Liver (tissue), 9 donors: ENCODE data around the gene TRIM36. TPM values are rescaled to one million over a fixed set of nuclear protein-coding genes. Genes with fewer than 3 reads are reported as not detected.

Experiments
- DNase-seq: peaks from one replicate; pipeline ENCODE4 v3.0.0-alpha.2; 2017; ENCODE audit warnings: low spot score
- H3K27ac ChIP-seq, 2 donors: one replicate each; pipeline ENCODE4 v1.7.0; 2013; ENCODE audit warnings: inconsistent platforms in 2 of 2, low read length in 2 of 2, control low read depth in 1 of 2, low read depth in 1 of 2, mild to moderate bottlenecking in 1 of 2
- H3K27me3 ChIP-seq, 4 donors: one replicate each; pipeline versions ENCODE4 v1.6.1 to v1.7.0; 2013; ENCODE audit warnings: low read length in 3 of 4, inconsistent platforms in 1 of 4, mild to moderate bottlenecking in 1 of 4, moderate library complexity in 1 of 4; ENCODE audit not compliant: control insufficient read depth in 4 of 4, insufficient read depth in 4 of 4
- H3K36me3 ChIP-seq, 4 donors: one replicate each; pipeline versions ENCODE4 v1.6.1 to v1.7.0; 2013; ENCODE audit warnings: low read length in 3 of 4, mild to moderate bottlenecking in 3 of 4, low read depth in 1 of 4, moderate library complexity in 1 of 4; ENCODE audit not compliant: control insufficient read depth in 4 of 4, insufficient read depth in 3 of 4
- H3K4me1 ChIP-seq, 4 donors: one replicate each; pipeline versions ENCODE4 v1.6.1 to v1.7.0; 2013; ENCODE audit warnings: low read length in 3 of 4, mild to moderate bottlenecking in 3 of 4, moderate library complexity in 1 of 4; ENCODE audit not compliant: control insufficient read depth in 4 of 4, insufficient read depth in 4 of 4
- H3K4me3 ChIP-seq, 3 donors: one replicate each; pipeline versions ENCODE4 v1.6.1 to v1.7.0; 2013; ENCODE audit warnings: low read length in 3 of 3, control low read depth in 1 of 3, low read depth in 1 of 3, mild to moderate bottlenecking in 1 of 3
- H3K9ac ChIP-seq, 2 donors: one replicate each; pipeline ENCODE4 v1.7.0; 2013; ENCODE audit warnings: low read length in 2 of 2, mild to moderate bottlenecking in 2 of 2, moderate library complexity in 2 of 2, control low read depth in 1 of 2, low read depth in 1 of 2
- H3K9me3 ChIP-seq, 4 donors: one replicate each; pipeline versions ENCODE4 v1.6.1 to v1.7.0; 2013; ENCODE audit warnings: low read length in 3 of 4; ENCODE audit not compliant: control insufficient read depth in 4 of 4
- ATF3 ChIP-seq: IDR thresholded peaks from 2 replicates; pipeline ENCODE4 v1.6.1; 2016; ENCODE audit warnings: antibody characterized with exemption
- CTCF ChIP-seq: fragments of 150-350 bp; IDR thresholded peaks from 2 replicates; pipeline ENCODE4 v1.5.1; 2017; ENCODE audit warnings: improper control_type of control experiment, low read depth, low read length; ENCODE audit not compliant: missing input control
- EGR1 ChIP-seq, 2 donors: IDR thresholded peaks; 2 replicates each; pipeline ENCODE4 v1.6.1; 2016 to 2018; ENCODE audit warnings: antibody characterized with exemption in 2 of 2, low read depth in 2 of 2
- HNF4A ChIP-seq, 2 donors: conservative IDR thresholded peaks; 2 replicates each; pipeline ENCODE4 v1.6.1; 2016; ENCODE audit warnings: antibody characterized with exemption in 2 of 2, mild to moderate bottlenecking in 2 of 2
- HNF4G ChIP-seq: IDR thresholded peaks from 2 replicates; pipeline ENCODE4 v1.6.1; 2016; ENCODE audit warnings: antibody characterized with exemption
- JUND ChIP-seq, 2 donors: IDR thresholded peaks; 2 replicates each; pipeline ENCODE4 v1.6.1; 2016; ENCODE audit warnings: antibody characterized with exemption in 2 of 2
- RAD21 ChIP-seq, 2 donors: IDR thresholded peaks; 2 replicates each; pipeline ENCODE4 v1.6.1; 2016; ENCODE audit warnings: antibody characterized with exemption in 2 of 2, mild to moderate bottlenecking in 2 of 2
- REST ChIP-seq: IDR thresholded peaks from 2 replicates; pipeline ENCODE4 v1.6.1; 2016; ENCODE audit warnings: antibody characterized with exemption, mild to moderate bottlenecking
- RXRA ChIP-seq, 2 donors: IDR thresholded peaks; 2 replicates each; pipeline ENCODE4 v1.6.1; 2017 to 2018; ENCODE audit warnings: antibody characterized with exemption in 2 of 2, mild to moderate bottlenecking in 1 of 2
- SP1 ChIP-seq: IDR thresholded peaks from 2 replicates; pipeline ENCODE4 v1.6.1; 2018; ENCODE audit warnings: antibody characterized with exemption, mild to moderate bottlenecking
- TAF1 ChIP-seq: conservative IDR thresholded peaks from 2 replicates; pipeline ENCODE4 v1.6.1; 2016; ENCODE audit warnings: antibody characterized with exemption, mild to moderate bottlenecking
- WGBS: extraction: QIAGEN DNeasy Blood & Tissue Kit; methylation state at CpG from one replicate; pipeline ENCODE4 v1.1.7; 2013; 5-methylcytosine and 5-hydroxymethylcytosine counted together
- polyA plus RNA-seq, 2 donors: library from polyadenylated mRNA; stranded (reverse) in 1 of 2; unstranded in 1 of 2; fragments of 200-250 nt in 1 of 2; fragments of >200 nt in 1 of 2; fragmentation: Nextera tagmentation in 1 of 2; extraction: Ambion mirVana in 1 of 2; gene quantifications; one replicate each; pipeline versions ENCODE4 v1.2.1 to v1.2.3, GENCODE V29; 2013 to 2015
- total RNA-seq, 2 donors: library from RNA; depleted of rRNA; stranded (reverse); fragments of >200 nt; gene quantifications; one replicate each; pipeline ENCODE4 v1.2.3, GENCODE V29; 2014
- donor health status: healthy.
- donor health status: healthy.
- donor health status: healthy.
- donor health status: healthy.
- donor health status: healthy.

Gene TRIM36
- total and polyA plus RNA-seq, 4 donors: 0.16 to 0.47 (median 0.22) TPM

- no peak for TF ChIP-seq REST
Observed at GRCh38 chr5:115151208-115151805, 18.4 kb downstream of the TRIM36 start (continued).

GRCh38 chr5:115150512-115150911 lies 19.2 kb downstream of the TRIM36 start:
- no peaks in the 10 kb centered on the region for H3K36me3 ChIP-seq
- H3K4me3 ChIP-seq: no peak overlapping the region
- 84% methylated on average over 5 of the region's 5 CpGs for WGBS
- no peaks in the 10 kb centered on the region for H3K9me3 ChIP-seq
- H3K27me3 ChIP-seq: no peaks in the 10 kb centered on the region
- H3K4me1 ChIP-seq: no peaks in the 10 kb centered on the region
- TF ChIP-seq HNF4G: no peak
- H3K27ac ChIP-seq: no peak overlapping the region
- DNase-seq: no peak
- no peak overlapping the region for H3K9ac ChIP-seq

- no peak for DNase-seq
- H3K27me3 ChIP-seq: no peaks in the 10 kb centered on the region
- H3K36me3 ChIP-seq: no peaks in the 10 kb centered on the region
- TF ChIP-seq CTCF (no peak), TAF1 (no peak), HNF4A (conservative IDR thresholded peaks at IDR 0.05) (no peak), RAD21 (IDR thresholded peaks at IDR 0.05) (no peak), EGR1 (IDR thresholded peaks at IDR 0.05; ENCODE audit: low read depth in 2 of 2) (no peak), JUND (IDR thresholded peaks at IDR 0.05) (no peak), HNF4G (no peak), SP1 (no peak), RXRA (IDR thresholded peaks at IDR 0.05) (no peak), ATF3 (no peak)
- H3K27ac ChIP-seq: no peak overlapping the region
- no peaks in the 10 kb centered on the region for H3K9me3 ChIP-seq
- WGBS: 57% methylated on average over 5 of the region's 5 CpGs
- H3K4me3 ChIP-seq: no peak overlapping the region
- no peaks in the 10 kb centered on the region for H3K4me1 ChIP-seq
- H3K9ac ChIP-seq: no peak overlapping the region
Observed at GRCh38 chr5:115147052-115147451, 22.7 kb downstream of the TRIM36 start.
